GM12873 (cell line): ENCODE results near the gene CBFA2T3.

ENCODE experiments used
- TF ChIP-seq, protein P1 (sequence below): IDR thresholded peaks from 2 replicates; pipeline ENCODE4 v1.5.1; 2012; ENCODE audit warnings: low read depth, mild to moderate bottlenecking, moderate library complexity, low read length, control low read depth; ENCODE audit not compliant: insufficient read depth; ENCODE audit errors: missing control alignments

Gene CBFA2T3

DNA sequence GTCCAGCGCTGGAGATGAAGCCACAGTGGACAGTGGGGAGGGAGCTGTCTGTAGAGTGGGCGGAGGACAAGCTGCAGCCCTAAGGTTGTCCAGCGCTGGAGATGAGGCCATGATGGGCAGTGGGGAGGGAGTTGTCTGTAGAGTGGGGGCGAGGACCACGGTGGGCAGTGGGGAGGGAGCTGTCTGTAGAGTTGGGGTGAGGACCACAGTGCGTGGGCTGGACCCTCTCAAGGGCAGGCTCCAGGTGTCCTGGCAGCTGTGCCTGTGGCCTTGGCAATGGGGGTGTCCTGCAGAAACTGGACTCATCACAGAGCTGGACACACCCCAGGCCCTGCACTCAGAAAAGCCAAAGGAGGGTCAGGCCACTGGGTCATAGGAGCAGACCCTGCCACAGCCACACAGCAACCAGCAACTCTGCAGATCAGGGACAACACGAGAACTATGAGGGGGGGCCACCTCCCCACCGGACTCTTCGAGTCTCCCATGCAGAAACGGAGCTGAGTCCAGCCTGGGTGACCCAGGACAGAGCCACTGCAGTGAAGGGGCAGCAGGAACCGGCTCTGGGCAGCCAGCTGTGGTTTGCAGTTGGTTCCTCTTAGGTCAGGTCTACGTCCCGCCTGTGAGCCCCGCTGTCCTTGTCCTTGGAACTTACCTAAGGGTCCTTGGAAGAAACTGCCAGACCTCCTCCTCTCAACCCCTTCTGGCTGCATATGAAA, 33.4 kb upstream of the CBFA2T3 start:
- TF ChIP-seq, protein P1, sequence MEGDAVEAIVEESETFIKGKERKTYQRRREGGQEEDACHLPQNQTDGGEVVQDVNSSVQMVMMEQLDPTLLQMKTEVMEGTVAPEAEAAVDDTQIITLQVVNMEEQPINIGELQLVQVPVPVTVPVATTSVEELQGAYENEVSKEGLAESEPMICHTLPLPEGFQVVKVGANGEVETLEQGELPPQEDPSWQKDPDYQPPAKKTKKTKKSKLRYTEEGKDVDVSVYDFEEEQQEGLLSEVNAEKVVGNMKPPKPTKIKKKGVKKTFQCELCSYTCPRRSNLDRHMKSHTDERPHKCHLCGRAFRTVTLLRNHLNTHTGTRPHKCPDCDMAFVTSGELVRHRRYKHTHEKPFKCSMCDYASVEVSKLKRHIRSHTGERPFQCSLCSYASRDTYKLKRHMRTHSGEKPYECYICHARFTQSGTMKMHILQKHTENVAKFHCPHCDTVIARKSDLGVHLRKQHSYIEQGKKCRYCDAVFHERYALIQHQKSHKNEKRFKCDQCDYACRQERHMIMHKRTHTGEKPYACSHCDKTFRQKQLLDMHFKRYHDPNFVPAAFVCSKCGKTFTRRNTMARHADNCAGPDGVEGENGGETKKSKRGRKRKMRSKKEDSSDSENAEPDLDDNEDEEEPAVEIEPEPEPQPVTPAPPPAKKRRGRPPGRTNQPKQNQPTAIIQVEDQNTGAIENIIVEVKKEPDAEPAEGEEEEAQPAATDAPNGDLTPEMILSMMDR: no peak

DNA sequence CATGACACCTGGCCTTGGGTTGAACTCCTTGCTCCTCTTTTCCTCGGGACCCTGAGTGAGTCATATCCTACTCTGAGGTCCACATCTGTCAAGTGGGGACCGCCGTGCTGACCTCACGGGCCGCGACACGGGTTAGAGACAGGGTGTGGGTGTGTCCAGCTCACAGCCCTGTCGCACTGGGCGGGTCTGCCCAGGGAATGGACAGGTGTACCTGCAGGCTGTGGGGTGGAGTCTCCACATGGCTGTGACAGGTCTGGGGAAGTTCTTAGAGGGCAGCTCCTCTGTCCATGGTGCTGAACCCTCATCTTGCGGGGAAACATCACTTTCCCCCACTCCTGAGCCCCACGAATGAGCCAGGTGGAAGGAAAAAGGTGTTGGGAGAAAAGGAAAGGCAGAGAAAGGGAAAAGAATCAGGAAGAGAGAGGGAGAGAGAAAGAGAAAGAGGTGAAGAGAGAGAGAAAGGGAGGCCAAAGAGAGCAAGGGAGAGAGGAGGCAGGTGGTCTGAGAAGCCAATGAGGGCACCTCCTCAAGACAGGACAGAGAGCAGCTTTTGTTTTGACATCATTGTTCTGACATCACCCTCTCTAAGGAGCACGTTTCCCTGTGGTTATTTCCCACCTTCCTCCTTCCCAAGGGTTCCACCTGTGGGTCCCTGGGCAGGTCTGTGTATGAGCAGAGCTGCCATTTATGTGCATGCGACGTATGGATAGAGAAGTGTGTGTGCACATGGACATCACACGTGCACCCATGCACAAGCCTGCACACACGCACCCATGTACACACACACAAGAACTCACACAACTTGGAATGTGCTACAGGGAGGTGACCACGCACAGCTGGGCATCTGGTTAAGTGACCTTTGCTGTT, 32.6 kb upstream of the CBFA2T3 start:
- TF ChIP-seq, protein P1: no peak

DNA sequence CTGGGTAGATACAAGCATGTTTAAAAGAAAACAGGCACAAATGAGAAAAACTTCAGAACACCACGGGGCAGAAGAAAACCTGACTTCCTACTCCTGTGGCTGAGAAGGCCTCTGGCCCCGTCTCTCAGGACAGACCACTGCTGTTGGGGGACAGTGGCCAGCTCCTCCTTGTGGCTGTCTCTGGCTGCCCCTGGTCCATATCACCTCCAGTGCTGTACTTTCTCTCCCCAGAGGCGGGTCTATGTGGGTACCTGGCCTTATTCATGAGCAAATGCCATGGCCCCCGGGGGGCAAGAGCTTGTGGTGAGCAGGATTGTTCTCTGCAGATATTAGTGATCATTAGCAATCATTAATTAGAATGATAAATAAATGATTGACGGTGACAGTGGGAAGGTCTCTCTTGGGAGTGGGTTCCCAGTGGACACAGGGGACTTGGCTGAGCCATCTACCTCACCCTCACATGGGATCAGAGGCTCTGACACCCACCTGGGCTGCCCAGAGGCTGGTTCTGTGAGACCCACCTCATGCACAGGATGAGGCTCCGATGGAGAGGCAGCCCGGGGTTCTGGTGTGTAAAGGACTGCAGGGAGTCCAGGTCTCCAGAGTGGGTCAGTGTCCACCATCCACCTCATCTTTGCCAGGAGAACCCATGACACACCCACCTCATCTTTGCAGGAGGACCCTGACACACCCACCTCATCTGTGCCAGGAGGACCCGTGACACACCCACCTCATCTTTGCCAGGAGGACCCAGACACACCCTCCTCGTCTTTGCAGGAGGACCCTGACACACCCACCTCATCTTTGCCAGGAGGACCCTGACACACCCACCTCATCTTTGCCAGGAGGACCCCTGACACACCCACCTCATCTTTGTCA, 30.6 kb upstream of the CBFA2T3 start:
- TF ChIP-seq, protein P1: no peak

DNA sequence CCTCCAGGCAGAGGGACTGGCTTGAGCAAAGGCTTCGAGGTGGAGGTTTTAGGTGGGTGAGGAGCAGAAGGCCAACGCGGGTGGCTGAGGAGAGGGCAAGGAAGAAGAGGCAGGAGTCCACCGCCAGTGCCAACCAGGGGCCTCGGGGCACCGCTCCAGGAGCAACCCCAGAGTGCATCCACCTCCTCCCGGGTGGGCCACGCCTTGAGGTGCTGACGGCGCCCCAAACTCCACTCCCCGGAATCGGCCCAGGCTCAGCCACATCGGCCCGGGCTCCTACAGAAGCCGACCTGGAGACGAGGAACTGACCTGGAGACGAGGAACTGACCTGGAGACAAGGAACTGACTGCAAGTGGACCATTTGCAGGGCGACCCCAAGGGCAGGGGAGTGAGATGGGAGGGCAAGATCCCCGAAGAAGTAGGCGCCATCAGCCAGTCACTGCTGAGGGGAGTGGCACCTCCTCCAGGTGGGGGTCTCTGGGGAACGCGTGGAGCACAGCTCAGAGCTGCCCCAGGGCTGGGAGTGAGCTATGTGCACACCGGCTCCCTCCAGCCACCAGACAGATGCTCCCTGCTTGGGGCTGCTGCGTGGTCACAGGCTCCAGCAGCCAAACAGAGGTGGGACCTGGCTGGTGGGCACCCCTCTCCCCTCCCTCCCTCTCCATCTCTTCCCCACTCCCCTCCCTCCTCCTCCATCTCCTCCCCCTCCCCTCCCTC, 29.2 kb upstream of the CBFA2T3 start:
- TF ChIP-seq, protein P1: no peak

DNA sequence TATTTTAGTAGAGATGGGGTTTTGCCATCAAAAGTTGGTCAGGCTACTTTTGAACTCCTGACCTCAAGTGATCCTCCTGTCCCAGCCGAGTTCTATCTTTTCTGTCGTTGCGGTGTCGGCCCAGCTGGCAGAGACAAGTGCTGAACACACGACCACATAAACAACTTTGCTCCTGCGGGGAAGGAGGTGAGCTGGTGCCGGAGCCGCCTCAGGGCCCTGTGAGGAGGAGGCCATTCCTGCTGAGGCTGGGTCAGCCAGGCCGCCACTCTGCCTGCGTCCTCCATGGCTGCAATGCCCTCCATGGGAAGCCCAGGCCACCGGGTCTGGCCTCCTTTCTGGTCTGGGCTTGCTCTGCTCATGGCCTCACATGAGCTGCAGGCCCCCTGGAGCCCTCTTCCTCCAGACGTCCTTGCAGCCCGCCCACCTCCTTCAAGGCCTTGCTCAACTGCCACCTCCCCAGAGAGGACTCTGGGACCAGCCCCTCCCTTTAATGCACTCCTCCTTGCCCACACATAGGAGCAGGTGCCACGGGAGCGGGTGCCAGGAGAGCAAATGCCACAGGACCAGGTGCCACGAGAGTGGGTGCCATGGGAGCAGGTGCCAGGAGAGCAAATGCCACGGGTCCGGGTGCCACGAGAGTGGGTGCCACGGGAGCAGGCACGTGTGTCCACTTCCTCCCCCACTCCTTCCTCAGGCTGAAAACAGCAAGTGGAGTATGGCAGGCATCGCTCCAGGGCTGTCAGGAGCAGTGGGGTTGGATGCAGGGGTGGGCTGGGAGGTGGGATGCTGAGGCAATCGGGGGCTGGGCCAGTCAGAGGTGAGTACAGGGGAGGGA, 28.4 kb upstream of the CBFA2T3 start:
- TF ChIP-seq, protein P1: no peak

DNA sequence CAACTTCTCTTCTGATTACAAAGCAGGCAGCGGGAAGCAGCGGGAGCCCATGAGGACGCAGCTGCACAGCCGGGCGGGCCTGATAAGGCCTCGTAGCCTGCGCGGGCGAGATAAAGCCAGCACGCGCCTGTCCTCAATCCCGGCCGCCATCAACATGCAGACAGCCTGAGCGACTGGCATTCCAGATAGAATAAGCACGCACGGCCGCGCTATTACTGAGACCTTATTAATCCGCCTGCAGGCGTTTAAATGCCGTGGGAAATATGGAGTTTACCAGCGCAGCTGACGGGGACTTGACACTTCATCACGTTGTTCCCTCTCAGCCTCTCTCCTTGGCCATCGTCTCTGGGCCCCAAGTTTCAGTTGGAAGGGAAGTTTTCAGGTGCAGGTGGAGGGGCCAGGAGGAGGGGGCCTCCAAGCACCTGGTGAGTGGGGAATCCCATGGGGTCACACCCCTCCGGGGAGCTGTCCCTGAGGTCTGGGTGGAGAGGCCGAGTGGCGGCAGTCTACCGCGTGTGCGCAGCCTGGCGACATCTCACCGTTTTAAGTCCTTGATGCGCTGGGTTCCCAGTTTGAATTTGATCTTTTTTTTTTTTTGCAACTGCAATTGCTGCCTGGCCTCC, 27.3 kb upstream of the CBFA2T3 start:
- TF ChIP-seq, protein P1: no peak
